GM19372 (cell line): ENCODE data around the gene NFATC2.
A peak's percentile ranks its signal among the peaks of the same experiment; 100 is the strongest.
"Not testable (repeated sequence)": the region's sequence is repeated elsewhere in the genome, so short reads cannot be mapped to it uniquely, and the experiment has no call there.

ENCODE experiments used
- ATAC-seq: cut with Tn5 transposase; IDR thresholded peaks from one replicate; pipeline ENCODE4 v1.9.1; 2021; ENCODE audit warnings: mild to moderate bottlenecking, low read depth, moderate library complexity; ENCODE audit not compliant: unreplicated experiment

Gene NFATC2

GRCh38 chr20:51542033-51542570, 417 bp downstream of the NFATC2 start:
- peak; percentile 38 for ATAC-seq

- peak; percentile 45 for ATAC-seq
These were observed 1.1 kb downstream of the NFATC2 start for GRCh38 chr20:51541189-51542032.

- ATAC-seq, result no peak
These were observed 1.9 kb downstream of the NFATC2 start for GRCh38 chr20:51540580-51540979.

- ATAC-seq, result not testable (repeated sequence)
These were observed 2.4 kb downstream of the NFATC2 start for GRCh38 chr20:51540074-51540473.

- ATAC-seq, result no peak
These were observed 6.1 kb downstream of the NFATC2 start for GRCh38 chr20:51536116-51537069.

- ATAC-seq, result no peak
These were observed 6.8 kb downstream of the NFATC2 start for GRCh38 chr20:51535674-51536073.

GRCh38 chr20:51535075-51535386, 7.5 kb downstream of the NFATC2 start:
- ATAC-seq, result no peak

- no peak for ATAC-seq
These were observed 9.0 kb downstream of the NFATC2 start for GRCh38 chr20:51533291-51534172.

- ATAC-seq, result no peak
These were observed 9.8 kb downstream of the NFATC2 start for GRCh38 chr20:51532577-51533191.

- no peak for ATAC-seq
These were observed 10.6 kb downstream of the NFATC2 start for GRCh38 chr20:51531712-51532456.

GRCh38 chr20:51531141-51531710, 11.3 kb downstream of the NFATC2 start:
- ATAC-seq, result peak; percentile 56

GRCh38 chr20:51529758-51530157, 12.8 kb downstream of the NFATC2 start:
- no peak for ATAC-seq

- ATAC-seq, result no peak
These were observed 13.3 kb downstream of the NFATC2 start for GRCh38 chr20:51529081-51529681.

- ATAC-seq, result no peak
These were observed 14.1 kb downstream of the NFATC2 start for GRCh38 chr20:51528263-51529027.

- ATAC-seq, result no peak
These were observed 15.8 kb downstream of the NFATC2 start for GRCh38 chr20:51526754-51527153.

GRCh38 chr20:51526106-51526470, 16.4 kb downstream of the NFATC2 start:
- ATAC-seq, result no peak

GRCh38 chr20:51525241-51526105, 17.0 kb downstream of the NFATC2 start:
- no peak for ATAC-seq
